Measurements from ENCODE around the gene CAP2.

- TF ChIP-seq, protein P1, sequence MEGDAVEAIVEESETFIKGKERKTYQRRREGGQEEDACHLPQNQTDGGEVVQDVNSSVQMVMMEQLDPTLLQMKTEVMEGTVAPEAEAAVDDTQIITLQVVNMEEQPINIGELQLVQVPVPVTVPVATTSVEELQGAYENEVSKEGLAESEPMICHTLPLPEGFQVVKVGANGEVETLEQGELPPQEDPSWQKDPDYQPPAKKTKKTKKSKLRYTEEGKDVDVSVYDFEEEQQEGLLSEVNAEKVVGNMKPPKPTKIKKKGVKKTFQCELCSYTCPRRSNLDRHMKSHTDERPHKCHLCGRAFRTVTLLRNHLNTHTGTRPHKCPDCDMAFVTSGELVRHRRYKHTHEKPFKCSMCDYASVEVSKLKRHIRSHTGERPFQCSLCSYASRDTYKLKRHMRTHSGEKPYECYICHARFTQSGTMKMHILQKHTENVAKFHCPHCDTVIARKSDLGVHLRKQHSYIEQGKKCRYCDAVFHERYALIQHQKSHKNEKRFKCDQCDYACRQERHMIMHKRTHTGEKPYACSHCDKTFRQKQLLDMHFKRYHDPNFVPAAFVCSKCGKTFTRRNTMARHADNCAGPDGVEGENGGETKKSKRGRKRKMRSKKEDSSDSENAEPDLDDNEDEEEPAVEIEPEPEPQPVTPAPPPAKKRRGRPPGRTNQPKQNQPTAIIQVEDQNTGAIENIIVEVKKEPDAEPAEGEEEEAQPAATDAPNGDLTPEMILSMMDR (IDR thresholded peaks at IDR 0.05), result no peak
- TF ChIP-seq POLR2A (IDR thresholded peaks at IDR 0.05), result no peak
Measured at GRCh38 chr6:17492350-17492749, 99.0 kb downstream of the CAP2 start.
